HepG2 (cell line): ENCODE results near the gene SPSB1. TPM values are rescaled to one million over a fixed set of nuclear protein-coding genes. Genes with fewer than 3 reads are reported as not detected.

Experiments
- ATAC-seq: fragments of 200-7000 bp; cut with Tn5 transposase; 3 replicates; pipeline ENCODE4 v1.9.1; 2020; ENCODE audit warnings: mild to moderate bottlenecking, moderate library complexity
- BruUV-seq: library from RNA; stranded (reverse); fragments of 400-500 nt; replicated peaks from 2 replicates; lab custom pipeline; 2021; lab: Mats Ljungman, UMichigan
- CTCF ChIA-PET: fragments of 300-600 bp; formaldehyde crosslinking; extraction: SDS; loops from one replicate; lab custom pipeline; 2021; ENCODE audit warnings: low total read pairs, inconsistent platforms, low intra/inter-chr PET ratio; lab: Yijun Ruan, JAX
- POLR2A ChIA-PET: fragments of 350-600 bp; sonication (Branson Sonifier 250); formaldehyde crosslinking; loops from one replicate; lab custom pipeline; 2020; ENCODE audit warnings: antibody characterized with exemption, inconsistent platforms; lab: Yijun Ruan, JAX
- DNase-seq: peaks from one replicate; pipeline ENCODE4 v3.0.0-alpha.2; 2015; ENCODE audit warnings: low spot score
- FAIRE-seq: peaks from 3 replicates; lab custom pipeline; 2011; peaks lifted over from hg19 to GRCh38; lab: Jason Lieb, UNC
- H2AFZ ChIP-seq: one replicate; pipeline ENCODE4 v1.6.1; 2011; ENCODE audit warnings: low read length, inconsistent platforms
- H3K27ac ChIP-seq: fragments of 300-600 bp; 3 replicates; pipeline ENCODE4 v1.8.0; 2011; ENCODE audit warnings: mixed run types, mild to moderate bottlenecking, mixed read lengths, low read length, inconsistent platforms; ENCODE audit not compliant: insufficient read depth; ENCODE audit errors: extremely low read length
- H3K27me3 ChIP-seq, 2 experiments: fragments of 200-600 bp in 1 of 2; 2 replicates in 1 of 2; 3 replicates in 1 of 2; pipeline versions ENCODE4 v1.6.0 to v1.8.0; 2011; ENCODE audit warnings: low read length in 2 of 2, mild to moderate bottlenecking in 2 of 2, moderate library complexity in 2 of 2, inconsistent platforms in 1 of 2; ENCODE audit not compliant: insufficient read depth in 2 of 2, control insufficient read depth in 1 of 2
- H3K36me3 ChIP-seq, 2 experiments: fragments of 200-600 bp in 1 of 2; replicated peaks in 1 of 2; 2 replicates in 1 of 2; 3 replicates in 1 of 2; pipeline versions ENCODE4 v1.5.1 to v1.8.0; 2011; ENCODE audit warnings: low read length in 2 of 2, inconsistent platforms in 1 of 2; ENCODE audit not compliant: insufficient read depth in 2 of 2, control insufficient read depth in 1 of 2
- H3K4me1 ChIP-seq: 2 replicates; pipeline ENCODE4 v1.5.1; 2012; ENCODE audit warnings: low read length, inconsistent platforms; ENCODE audit not compliant: insufficient read depth
- H3K4me2 ChIP-seq: 2 replicates; pipeline ENCODE4 v1.6.0; 2011; ENCODE audit warnings: low read depth, low read length, inconsistent platforms
- H3K4me3 ChIP-seq, 3 experiments: fragments of 200-600 bp in 1 of 3; sonication (generic), shearing (Covaris generic) in 1 of 3; replicated peaks in 1 of 3; 2 replicates each; pipeline ENCODE4 v1.5.1; 2011 to 2016; ENCODE audit warnings: low read length in 3 of 3, inconsistent platforms in 2 of 3, low read depth in 2 of 3, mild to moderate bottlenecking in 2 of 3, control low read depth in 1 of 3, mixed read lengths in 1 of 3; ENCODE audit not compliant: insufficient read depth in 1 of 3
- H3K79me2 ChIP-seq: one replicate; pipeline ENCODE4 v1.6.1; 2011; ENCODE audit warnings: low read length, inconsistent platforms; ENCODE audit not compliant: insufficient read depth
- H3K9ac ChIP-seq: 2 replicates; pipeline ENCODE4 v1.6.0; 2011; ENCODE audit warnings: mild to moderate bottlenecking, low read depth, low read length, inconsistent platforms; ENCODE audit not compliant: insufficient read depth
- H3K9me3 ChIP-seq: 2 replicates; pipeline ENCODE4 v1.5.1; 2012; ENCODE audit warnings: mild to moderate bottlenecking, low read length
- H4K20me1 ChIP-seq: 2 replicates; pipeline ENCODE4 v1.6.0; 2011; ENCODE audit warnings: inconsistent platforms, mild to moderate bottlenecking, low read length, moderate library complexity; ENCODE audit not compliant: insufficient read depth
- ARNTL ChIP-seq: sonication (generic); formaldehyde crosslinking; IDR thresholded peaks from 2 replicates; pipeline ENCODE4 v1.4.0; 2020; ENCODE audit warnings: mild to moderate bottlenecking, missing genetic modification reagents
- CBX5 ChIP-seq: sonication (generic); formaldehyde crosslinking; IDR thresholded peaks from 2 replicates; pipeline ENCODE4 v1.4.0; 2020; ENCODE audit warnings: missing genetic modification reagents, borderline replicate concordance
- ELF4 ChIP-seq: sonication (generic); formaldehyde crosslinking; IDR thresholded peaks from 2 replicates; pipeline ENCODE4 v1.5.0; 2020; ENCODE audit warnings: missing genetic modification reagents, mild to moderate bottlenecking, moderate library complexity, borderline replicate concordance
- KAT7 ChIP-seq: IDR thresholded peaks from 2 replicates; pipeline ENCODE4 v1.6.1; 2018; ENCODE audit warnings: borderline replicate concordance, missing compliant biosample characterization
- RFXANK ChIP-seq: IDR thresholded peaks from 2 replicates; pipeline ENCODE4 v1.6.1; 2016
- YEATS2 ChIP-seq: sonication (generic); formaldehyde crosslinking; IDR thresholded peaks from 2 replicates; pipeline ENCODE4 v1.4.0; 2020; ENCODE audit warnings: missing genetic modification reagents, borderline replicate concordance
- ZNF282 ChIP-seq: fragments of 450-650 bp; IDR thresholded peaks from 2 replicates; pipeline ENCODE4 v1.6.1; 2018; ENCODE audit not compliant: partially characterized antibody
- ZNF484 ChIP-seq: sonication (generic); formaldehyde crosslinking; IDR thresholded peaks from 2 replicates; pipeline ENCODE4 v1.5.1; 2020; ENCODE audit warnings: mild to moderate bottlenecking, low read depth, missing genetic modification reagents, borderline replicate concordance
- WGBS: methylation state at CpG from one replicate; pipeline ENCODE4 v1.1.6; 2017; ENCODE audit warnings: low lambda C conversion rate; 5-methylcytosine and 5-hydroxymethylcytosine counted together
- in situ Hi-C: cut with HindIII; loops from 2 replicates; pipeline ENCODE4 v1.10.0; 2017; ENCODE audit warnings: low pct_unique_long_range_greater_than_20kb; ENCODE audit not compliant: extremely low pct_ligation_motif_present
- intact Hi-C: fragments of 100-400 bp; cut with micrococcal nuclease; formaldehyde crosslinking; loops from one replicate; pipeline ENCODE4 v1.10.0; 2022; ENCODE audit not compliant: unreplicated experiment
- polyA plus RNA-seq, 8 experiments: library from polyadenylated mRNA; depleted of rRNA in 3 of 8; stranded (reverse) in 7 of 8; unstranded in 1 of 8; fragments of >200 nt; fragmentation: Illumina TruSeq in 4 of 8; extraction: Trizol in 4 of 8; gene quantifications; 2 replicates each; pipeline versions ENCODE4 v1.2.1 to v1.2.3, GENCODE V29; 2011 to 2016; ENCODE audit warnings: low read depth in 4 of 8, missing spikeins in 1 of 8, mixed read lengths in 1 of 8; ENCODE audit not compliant: insufficient read depth in 1 of 8
- total RNA-seq, 5 experiments: library from RNA; depleted of rRNA; stranded (reverse); fragments of >200 nt; fragmentation: Illumina TruSeq; extraction: Trizol; gene quantifications; 2 replicates each; pipeline ENCODE4 v1.2.3, GENCODE V29; 2016; ENCODE audit warnings: low read depth in 1 of 5
- TF ChIP-seq, protein P1 (sequence below): sonication (generic); formaldehyde crosslinking; IDR thresholded peaks from 2 replicates; pipeline ENCODE4 v1.4.0; 2020; ENCODE audit warnings: missing genetic modification reagents, mild to moderate bottlenecking, borderline replicate concordance
- TF ChIP-seq, protein P2 (sequence below): sonication (generic); formaldehyde crosslinking; IDR thresholded peaks from 2 replicates; pipeline ENCODE4 v1.8.0; 2022; ENCODE audit warnings: missing genetic modification reagents, mild to moderate bottlenecking, borderline replicate concordance

The SPSB1 gene
- total and polyA plus RNA-seq, 2 of the 13 experiments (the other 11 are each of a cell fraction or from before 2014, with no cell fraction given): 5.0 to 8.0 TPM

- BruUV-seq: no TSS peak
- WGBS: 90% methylated on average over 9 of the region's 9 CpGs
- Histone ChIP-seq H3K9me3 (no peaks in the 10 kb centered on the region), H4K20me1 (peaks cover 5% of the 10 kb centered on the region; the same call in 1 of the 2 replicates), H3K27ac (no peak overlapping the region), H3K4me3 (no peak overlapping the region), H3K4me2 (no peak overlapping the region), H3K36me3 (no peaks in the 10 kb centered on the region), H3K79me2 (peaks cover 1% of the 10 kb centered on the region), H2AFZ (no peak overlapping the region), H3K4me1 (peaks cover 14% of the 10 kb centered on the region), H3K27me3 (no peaks in the 10 kb centered on the region), H3K9ac (no peak overlapping the region)
- FAIRE-seq: no peak
- TF ChIP-seq CBX5: no peak
- TF ChIP-seq ELF4: no peak
- TF ChIP-seq KAT7 (CRISPR knock-in tag): no peak
- TF ChIP-seq, protein P1, sequence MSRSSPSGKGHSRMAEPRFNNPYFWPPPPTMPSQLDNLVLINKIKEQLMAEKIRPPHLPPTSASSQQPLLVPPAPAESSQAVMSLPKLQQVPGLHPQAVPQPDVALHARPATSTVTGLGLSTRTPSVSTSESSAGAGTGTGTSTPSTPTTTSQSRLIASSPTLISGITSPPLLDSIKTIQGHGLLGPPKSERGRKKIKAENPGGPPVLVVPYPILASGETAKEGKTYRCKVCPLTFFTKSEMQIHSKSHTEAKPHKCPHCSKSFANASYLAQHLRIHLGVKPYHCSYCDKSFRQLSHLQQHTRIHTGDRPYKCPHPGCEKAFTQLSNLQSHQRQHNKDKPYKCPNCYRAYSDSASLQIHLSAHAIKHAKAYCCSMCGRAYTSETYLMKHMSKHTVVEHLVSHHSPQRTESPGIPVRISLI (CRISPR knock-in tag): no peak
- no peak for TF ChIP-seq YEATS2
- TF ChIP-seq ZNF484 (CRISPR knock-in tag): no peak
- no peak for TF ChIP-seq RFXANK (CRISPR knock-in tag)
- TF ChIP-seq, protein P2, sequence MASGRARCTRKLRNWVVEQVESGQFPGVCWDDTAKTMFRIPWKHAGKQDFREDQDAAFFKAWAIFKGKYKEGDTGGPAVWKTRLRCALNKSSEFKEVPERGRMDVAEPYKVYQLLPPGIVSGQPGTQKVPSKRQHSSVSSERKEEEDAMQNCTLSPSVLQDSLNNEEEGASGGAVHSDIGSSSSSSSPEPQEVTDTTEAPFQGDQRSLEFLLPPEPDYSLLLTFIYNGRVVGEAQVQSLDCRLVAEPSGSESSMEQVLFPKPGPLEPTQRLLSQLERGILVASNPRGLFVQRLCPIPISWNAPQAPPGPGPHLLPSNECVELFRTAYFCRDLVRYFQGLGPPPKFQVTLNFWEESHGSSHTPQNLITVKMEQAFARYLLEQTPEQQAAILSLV (CRISPR knock-in tag): no peak
- no peak for TF ChIP-seq ZNF282
- TF ChIP-seq ARNTL (CRISPR knock-in tag): no peak
- in situ Hi-C loops: no loop called here
- CTCF ChIA-PET: no interaction called here
- POLR2A ChIA-PET: no interaction called here
- no peak for ATAC-seq
- intact Hi-C loops: no loop called here
- no peak for DNase-seq
Observed at GRCh38 chr1:9328201-9328600, 35.5 kb downstream of the SPSB1 start.
